CD4-positive, alpha-beta T cell treated with Interleukin-6 for 4 hours (primary cell): Measurements from ENCODE around the gene SLC1A2.

Experiments
- DNase-seq: peaks from one replicate; pipeline ENCODE4 v3.0.0-alpha.2; 2020; ENCODE audit warnings: mixed read lengths

The SLC1A2 gene

DNA sequence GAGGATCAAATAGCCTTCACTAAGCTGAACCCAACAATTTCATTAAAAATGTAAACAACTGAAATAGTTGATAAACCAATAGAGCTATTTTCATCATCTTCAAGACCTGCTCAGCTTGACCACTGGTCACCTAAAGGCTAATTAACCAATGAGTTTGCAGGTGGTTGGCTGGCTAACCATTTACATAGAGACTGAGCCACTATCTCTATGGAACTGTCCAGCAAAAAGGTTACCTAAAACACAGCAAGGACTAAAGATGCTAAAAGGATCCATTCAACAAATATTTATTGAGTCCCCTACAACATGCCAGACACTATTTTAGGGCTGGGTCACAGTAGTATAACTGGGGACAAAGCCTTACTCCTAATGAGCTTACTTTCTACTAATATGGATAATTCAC lies 156.6 kb downstream of the SLC1A2 start:
- no peak for DNase-seq

DNA sequence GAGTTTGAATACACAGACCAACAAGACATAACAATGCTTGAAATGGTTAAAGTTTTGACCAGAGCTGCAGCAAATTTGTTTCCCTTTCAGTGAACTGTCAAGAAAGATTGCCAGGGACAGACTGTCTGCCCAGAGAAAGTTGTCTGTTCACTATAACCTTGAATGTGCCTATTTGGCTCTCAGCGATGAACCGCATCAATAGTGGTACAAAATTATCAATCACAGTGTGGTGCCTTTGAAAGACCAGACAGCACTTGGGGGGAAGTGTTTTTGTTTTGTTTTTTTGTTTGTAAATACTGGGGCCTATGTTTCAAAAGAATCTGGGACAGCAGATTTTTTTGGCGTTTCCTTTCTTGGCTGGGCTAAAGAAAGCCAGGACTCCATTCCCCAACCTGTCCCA lies 157.3 kb downstream of the SLC1A2 start:
- DNase-seq = no peak

DNA sequence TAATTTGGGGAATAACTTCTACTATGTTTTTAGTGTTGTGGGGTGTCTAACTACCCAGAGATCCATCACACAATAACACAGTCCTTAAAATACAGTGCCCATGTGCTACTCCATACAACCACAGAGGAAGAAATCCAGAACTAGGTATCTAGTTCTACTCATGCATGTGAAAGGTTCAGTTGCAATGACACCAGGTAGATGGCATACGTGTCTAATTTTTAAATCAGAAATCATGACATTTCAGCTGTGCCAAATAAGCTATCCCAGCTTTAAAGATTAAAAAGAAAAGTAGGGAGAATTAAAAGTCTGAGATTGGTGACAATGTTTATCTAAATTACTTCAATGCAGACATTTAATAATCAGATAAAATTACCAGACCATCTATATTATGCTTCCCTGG lies 158.2 kb downstream of the SLC1A2 start:
- DNase-seq = no peak

DNA sequence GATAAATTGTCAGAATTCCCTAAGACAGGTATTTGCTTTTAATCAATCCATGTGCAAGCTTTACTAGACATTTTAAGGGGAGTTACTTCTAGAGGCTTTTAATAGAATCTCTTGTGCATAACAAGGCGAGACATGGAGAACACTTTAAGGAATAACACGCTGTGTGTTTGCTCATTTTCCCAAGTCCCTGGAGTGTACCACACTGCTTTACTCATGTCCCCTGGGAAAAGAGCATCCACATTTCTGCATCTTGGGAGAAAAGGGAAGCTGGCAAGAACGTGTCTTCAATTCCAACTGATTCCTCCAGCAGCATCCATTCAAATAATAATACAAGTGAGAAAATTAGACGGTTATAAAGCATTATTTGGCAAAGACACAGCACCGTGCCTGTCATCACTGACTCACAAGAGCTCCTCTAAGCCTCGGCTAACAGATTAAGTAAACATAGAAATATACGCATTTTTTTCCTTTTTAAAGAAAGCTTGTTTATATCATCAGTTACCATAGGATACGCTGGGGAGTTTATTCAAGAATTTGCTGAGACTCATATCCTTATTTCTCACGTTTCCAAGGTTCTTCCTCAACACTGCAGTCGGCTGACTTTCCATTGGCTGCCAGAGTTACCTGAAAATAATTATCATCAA lies 158.9 kb downstream of the SLC1A2 start:
- no peak for DNase-seq

DNA sequence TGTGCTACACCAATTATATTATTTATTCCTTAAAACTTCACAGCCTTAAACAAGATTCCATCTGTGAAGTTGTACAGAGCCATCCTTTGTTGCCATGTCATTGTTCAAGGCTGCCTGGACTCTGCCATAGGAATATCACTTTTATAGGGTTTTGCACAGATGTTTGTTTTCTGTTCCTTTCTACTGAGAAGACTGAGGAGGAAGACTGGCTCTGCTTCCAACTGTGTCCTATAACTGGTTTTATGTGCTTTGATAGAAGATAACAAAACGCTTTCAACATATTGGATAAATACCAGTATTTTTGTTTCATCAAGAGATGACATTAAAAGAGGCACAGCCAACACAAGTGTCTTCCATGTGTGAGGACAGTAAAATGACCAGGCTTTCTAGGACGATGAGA lies 159.8 kb downstream of the SLC1A2 start:
- DNase-seq = no peak

DNA sequence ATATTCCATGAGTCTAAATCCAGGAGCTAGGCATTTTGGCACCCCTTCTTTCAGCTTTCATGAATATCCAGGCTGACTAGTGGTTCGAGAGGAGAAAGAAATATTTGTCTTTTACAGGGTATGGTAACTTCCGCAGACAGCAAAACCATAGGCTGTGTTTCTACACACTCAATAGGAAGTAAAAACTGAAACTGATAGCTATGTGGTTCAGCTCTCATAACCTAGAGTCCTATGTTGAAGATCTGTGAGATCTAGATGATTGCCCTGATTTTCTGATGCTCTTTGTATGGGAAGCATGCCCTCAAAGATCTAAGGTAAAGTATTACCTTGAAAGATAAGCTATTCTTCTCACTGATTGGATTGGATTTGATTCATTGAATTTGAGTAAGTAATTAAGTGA lies 162.1 kb downstream of the SLC1A2 start:
- DNase-seq = peak; percentile 19

DNA sequence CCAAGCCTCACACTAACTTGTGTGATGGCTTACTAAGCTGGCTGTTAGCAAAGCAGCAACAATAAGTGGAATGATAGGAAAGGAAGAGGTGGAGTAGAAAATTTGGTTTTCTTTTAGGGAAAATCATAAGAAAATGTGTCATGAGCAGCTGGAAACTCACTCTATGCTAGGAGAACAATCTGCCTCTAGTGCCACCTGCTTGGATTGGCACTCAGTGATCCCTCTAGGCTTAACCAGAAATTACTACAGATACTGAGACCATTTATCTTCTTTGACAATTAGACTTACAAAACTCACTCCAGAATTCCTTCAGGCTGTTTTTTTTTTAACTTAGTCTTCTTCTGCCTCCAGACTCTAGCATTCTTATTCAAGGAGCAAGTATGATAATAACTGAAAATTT lies 163.1 kb downstream of the SLC1A2 start:
- no peak for DNase-seq

DNA sequence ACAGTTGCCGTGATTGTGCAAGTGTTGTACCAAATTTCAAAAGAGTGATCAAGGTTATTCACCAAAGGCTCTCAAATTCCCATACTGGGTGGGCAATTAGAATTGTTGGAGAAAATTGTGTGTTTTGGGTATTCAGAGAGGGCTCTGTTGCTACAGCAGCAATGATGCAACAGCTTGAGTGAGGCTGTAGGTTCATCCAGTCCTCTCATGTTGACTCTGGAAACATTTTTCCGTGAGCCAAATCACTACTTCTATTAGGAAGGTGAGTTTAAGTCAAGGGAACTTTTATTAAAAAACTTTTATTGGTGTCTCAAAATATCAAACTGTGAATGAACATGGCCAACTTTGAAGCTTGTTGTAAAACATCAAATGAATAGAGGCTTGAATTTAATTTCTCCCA lies 163.8 kb downstream of the SLC1A2 start:
- DNase-seq = no peak

DNA sequence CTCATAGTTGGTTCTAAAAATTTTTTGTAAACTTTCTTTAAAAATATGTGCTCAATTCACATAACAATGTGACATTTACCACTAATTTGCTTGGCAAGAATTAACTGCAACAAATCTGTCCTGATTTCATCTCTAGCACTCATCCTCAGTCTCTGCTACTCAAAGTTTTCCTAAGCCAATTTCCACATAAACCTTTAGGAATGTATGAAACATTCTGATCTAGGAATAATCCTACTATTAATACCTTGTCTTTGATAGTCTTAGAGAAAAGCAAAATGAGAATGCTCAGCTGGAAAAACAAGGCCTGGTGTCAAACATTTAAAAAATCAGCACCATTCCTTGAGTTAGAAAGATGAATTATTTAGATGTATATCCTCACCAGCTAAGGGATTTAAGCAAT lies 166.1 kb downstream of the SLC1A2 start:
- DNase-seq = no peak

DNA sequence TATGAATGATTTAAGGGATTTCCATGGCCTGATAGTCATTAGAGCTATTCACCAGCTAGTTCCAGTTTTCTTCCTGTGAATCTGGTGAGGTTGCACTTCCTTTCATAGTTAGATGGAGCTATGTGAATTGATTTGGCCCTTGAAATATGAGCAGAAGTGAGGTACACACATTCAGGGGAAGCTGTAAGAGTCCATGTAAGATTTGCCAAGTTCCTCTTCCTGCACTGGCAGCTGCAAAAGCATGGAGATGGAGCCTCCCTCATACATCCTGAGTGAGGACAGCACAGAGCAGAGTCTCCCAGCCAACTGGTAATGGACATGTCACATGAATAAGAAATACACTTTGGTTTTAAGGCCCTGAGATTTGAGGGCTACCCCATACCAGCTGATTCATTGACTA lies 168.7 kb downstream of the SLC1A2 start:
- no peak for DNase-seq

DNA sequence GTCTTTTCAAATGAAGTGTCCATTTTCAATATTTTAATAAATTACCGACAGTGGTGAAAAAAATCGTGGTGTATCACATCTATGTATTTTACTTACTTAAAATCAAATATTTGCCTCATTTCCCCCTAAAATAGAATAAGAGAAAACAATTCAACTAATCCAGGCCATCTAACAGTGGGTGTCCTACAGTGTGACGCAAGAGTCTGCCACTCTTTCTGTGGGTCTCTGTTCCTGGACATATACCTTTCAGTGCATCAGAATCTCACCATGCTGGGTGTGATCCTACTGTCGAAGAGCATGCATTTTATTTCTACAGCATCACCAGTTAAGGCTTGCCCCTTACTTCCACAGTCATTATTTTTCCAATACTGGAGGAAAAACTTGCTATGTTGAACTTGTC lies 169.2 kb downstream of the SLC1A2 start:
- no peak for DNase-seq

DNA sequence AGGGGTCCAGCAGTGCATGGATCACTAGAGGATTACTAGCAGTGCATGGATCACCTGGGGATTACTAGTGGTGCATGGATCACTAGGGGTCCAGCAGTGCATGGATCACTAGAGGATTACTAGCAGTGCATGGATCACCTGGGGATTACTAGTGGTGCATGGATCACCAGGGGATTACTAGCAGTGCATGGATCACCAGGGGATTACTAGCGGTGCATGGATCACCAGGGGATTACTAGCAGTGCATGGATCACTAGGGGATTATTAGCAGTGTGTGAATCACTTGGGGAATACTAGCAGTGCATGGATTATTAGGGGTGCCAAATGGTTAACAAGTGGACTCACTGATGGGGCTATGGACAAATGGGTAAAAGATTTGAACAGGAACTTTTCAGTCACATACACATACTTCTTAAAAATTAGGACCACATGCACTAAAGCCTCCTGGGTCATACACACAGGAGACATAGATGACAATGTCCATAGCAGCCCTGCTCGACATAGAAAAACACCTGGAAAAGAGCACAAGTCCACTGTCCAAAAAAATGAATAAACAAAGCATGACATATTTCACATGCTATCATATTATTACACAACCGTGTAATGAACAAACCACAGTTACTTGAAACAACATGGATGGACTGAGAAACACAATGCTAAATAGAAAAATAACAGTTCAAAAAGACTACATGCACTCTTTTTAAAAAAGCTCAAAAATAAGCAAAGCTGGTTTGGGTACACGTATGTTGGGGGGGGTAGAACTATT lies 170.6 kb downstream of the SLC1A2 start:
- DNase-seq = no peak

DNA sequence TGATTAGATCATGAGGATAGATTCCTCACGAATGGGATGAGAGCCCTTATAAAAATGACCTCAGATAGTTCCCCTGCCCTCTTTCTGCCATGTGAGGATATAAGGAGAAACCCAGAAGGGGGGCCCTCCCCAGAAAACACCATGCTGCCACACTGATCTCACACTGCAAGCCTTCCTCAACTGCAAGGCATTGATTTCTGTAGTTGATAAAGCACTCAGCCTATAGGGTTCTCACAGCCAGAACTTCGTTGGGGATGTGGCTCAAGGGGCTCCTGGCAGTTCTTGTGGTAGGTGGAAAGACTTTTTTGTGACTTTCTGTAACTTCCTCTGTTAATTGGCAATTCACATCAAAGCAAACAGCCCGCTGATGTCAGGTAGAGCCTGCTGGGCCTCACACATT lies 171.5 kb downstream of the SLC1A2 start:
- DNase-seq = peak; percentile 43

DNA sequence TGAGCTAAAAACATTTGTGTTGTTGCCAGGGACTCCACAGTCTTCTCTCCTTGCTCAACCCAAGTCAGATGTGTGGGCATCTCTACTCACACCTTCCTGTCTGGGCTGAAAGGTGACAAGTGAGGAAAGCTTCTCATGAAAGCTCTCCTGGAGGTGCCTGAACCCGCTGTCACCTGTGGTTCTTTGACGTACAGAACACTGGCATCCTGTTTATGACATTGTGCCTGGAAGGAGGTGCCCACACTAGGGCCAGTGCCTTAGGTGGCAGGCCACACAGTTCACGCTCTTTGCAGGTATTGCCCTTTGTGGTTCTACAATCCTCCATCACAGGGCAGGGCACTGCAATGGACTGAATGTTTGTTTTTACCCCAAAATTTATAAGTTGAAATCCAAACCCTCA lies 171.9 kb downstream of the SLC1A2 start:
- peak; percentile 81 for DNase-seq

DNA sequence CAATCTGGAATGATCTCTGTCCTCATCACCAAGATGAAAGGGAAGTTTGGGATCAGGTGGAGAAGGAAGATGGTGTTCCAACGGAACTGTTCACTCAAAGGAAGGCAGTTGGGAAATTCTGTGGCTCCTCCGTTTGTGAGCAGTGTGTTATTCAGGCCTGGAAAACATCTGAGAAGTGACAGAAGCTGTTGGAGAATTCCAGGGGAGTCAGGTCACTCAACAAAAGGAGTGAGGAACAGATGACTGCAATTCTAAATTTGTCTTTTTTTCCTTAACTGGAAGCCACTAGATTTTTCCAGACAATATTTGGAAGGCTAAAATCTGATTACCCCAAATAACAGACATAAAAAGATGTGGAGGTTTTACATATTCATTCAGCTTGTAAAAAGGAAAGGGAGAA lies 172.6 kb downstream of the SLC1A2 start:
- DNase-seq = no peak

DNA sequence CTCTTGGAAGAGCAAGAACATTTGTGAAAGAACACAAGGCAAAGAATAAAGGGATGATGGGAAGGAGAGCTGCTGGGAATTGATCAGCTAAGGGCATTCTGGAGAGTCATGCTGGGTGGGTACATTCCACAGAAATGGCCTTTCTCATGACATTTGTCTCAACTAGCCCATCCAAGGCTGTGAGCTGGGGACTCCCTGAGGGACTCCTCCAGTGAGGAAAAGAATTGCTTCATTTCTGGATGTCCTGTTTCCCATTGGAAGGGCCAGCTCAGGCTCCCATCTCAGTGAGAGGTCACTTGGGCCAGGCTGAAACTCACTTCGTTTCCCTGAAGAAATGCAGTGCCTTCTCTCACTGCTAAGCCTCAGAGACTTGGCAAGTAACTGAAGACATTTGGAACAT lies 173.6 kb downstream of the SLC1A2 start:
- no peak for DNase-seq

DNA sequence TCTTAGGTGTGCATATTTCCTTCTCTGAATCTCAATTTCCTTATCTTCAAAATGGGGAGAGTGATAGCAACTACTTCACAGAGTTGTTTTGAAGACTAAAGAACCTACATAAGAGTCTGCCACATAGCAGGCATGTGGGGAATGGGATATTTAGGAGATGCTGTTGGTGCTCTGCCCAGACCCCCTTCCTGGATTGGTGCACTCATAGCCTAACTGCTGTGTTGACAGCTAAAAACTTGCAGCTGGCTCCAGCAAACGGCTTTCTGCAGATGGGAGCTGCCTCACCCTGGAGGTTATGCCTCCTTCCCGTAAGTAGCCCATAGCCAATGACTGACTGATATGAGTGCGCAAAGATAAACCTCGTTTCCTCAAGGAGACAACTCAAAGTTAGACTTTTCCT lies 174.3 kb downstream of the SLC1A2 start:
- no peak for DNase-seq

DNA sequence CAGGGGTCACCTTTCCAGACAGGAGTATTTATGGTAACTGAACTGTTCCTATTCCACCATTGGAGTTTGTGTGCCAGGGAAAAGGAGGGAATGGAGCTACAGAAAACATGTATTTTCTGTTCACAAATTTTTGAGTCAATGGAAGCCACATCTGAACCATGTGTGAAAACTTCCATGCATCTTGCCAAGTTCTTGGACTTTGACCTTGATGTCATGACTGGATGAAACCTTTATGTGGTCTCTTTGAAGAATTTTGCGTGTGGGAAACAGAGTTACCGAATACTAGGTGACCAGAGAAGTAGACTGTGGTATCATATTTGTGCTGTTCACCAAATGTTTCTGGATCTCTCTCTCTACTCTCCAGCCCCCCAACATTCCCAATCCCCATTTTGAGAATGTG lies 175.6 kb downstream of the SLC1A2 start:
- no peak for DNase-seq

DNA sequence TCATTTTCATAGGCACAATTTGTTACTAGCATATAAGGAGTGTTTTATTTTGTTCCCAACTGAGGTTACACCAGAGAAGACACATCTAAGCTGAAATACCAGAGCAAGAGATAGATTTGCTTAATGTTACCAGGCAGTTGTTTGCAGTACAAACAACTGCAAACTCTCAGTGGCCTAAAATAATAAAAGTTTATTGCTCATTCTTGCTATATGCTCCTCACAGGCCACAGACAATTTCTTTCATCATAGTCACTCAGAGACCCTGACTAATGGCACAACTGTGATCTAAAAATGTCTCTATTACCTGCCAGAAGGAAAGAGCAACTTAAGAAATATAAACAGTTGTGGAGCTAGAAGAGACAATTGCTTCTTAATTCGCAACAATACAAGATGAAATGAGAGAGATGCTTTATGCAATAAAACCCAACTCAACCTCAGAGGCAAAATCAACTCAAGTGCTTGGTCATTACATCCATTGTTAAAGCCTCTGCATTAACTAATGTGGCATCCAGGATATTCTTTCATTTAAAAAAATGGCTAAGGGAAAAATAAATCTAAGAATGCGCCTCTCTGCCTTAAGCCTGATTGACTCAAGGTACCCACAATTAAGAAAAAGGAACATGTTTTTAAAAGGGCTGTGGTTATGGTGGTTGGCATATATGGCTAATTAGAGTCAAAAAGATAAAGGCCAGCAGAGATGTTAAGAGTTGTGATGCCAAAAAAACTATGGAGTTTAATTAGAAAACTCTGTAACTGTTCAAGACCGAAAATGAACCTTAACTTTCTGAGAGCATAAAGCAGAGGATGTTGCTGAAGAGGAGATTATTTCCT lies 176.7 kb downstream of the SLC1A2 start:
- DNase-seq = no peak

DNA sequence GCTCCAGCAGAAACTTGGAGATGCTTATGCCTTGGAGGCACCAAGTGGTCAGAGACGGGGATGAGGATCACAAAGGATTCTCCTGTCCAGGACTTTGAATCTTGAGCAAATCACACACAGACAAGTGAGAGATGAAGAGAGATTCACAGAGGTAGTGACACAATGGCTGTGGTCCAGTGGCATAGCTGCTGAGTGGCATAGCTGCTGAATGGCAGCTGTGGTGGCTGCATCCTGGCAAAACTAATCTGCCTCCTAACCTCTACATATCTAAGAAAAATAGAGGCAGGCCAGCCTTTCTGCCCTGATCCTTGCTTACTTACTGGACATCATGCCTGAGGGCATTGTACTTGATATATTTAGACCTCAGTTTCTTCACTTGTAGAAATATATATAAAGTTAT lies 177.8 kb downstream of the SLC1A2 start:
- no peak for DNase-seq

DNA sequence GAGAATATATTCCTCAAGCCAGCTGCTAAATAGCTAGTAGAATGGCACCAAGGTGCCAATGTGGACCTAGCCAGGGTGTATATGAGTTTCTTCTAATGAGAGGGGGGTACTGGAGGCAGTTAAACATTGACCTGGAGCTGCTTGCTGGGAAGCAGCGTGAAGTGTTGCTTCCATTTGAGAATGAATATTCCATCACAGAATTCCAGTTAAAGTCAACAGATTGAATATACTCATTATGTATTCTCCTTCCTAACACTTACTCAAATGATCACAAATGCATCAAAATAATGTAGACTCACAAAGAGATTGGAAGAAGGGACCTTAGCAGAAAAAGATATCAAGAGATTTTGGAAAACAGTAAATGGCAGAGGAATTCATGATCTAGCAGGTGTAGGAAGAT lies 178.3 kb downstream of the SLC1A2 start:
- no peak for DNase-seq

DNA sequence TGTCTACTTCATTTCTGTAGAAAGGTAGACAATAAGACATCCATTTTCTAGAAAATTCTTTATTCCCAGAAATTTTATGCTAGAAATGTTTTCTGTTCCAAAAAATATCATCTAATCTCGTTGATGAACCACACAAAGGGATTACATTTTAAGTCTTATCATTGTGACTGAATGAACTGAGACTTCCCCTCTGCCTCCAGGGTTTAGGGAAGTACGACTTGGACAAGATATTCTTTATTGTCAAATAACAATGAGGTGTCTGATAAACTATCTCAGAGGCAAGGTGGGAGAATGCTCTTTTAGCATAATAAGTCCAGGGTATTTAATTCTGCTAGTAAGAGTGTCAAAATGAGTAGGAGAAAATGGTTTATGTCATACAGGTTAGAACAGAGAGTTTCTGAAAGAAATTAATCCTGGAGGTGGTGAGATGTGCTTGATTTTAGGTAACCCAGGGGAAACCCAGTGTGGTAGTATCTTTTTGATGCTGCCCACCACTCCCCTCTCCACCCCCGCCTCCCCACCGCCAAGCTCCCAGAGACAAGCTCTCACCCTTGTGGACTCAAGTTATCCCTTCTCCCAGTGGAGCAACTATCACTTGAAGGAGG lies 179.8 kb downstream of the SLC1A2 start:
- DNase-seq = no peak

DNA sequence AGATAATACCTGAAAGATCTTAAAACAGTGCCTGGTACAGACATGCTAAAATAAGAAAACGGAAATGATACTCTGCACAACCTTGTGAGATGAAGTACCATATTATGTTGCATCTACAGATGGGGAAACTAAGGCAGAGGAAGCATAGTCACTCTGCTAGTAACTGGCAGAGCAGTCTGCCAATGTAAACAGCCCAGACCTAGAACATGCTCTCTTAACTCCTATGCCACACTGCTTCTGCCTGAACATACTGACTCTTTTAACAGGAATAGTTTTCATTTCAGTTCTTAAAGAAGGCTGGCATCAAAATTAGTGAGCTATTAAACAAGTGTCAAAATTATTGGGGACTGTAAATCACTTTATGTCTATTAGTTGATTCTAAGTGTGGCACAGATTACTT lies 180.5 kb downstream of the SLC1A2 start:
- no peak for DNase-seq
